ENCODE measurements around the gene TCF15. TPM values are rescaled to one million over a fixed set of nuclear protein-coding genes. Genes with fewer than 3 reads are reported as not detected.

The TCF15 gene
- total RNA-seq, 4 donors from 2014 or later: 0.30 to 4.5 (median 1.1) TPM; not detected in 1

GRCh38 chr20:603116-603640 is 6.9 kb downstream of the TCF15 start:
- no peak overlapping the region for H3K4me3 ChIP-seq
- DNase-seq (ENCODE audit: low spot score in 2 of 2): no peak
- WGBS, 2 donors: 58 to 67% methylated on average over 8 of the region's 8 CpGs
- H3K36me3 ChIP-seq: no peaks in the 10 kb centered on the region
- H3K27me3 ChIP-seq: peaks cover 0 to 27% of the 10 kb centered on the region in 2 donors
- no peak overlapping the region for H3K27ac ChIP-seq
- TF ChIP-seq POLR2A (IDR thresholded peaks at IDR 0.05): no peak
- TF ChIP-seq CTCF (IDR thresholded peaks at IDR 0.05): no peak
- no peak for TF ChIP-seq EP300 (IDR thresholded peaks at IDR 0.05)
- no peaks in the 10 kb centered on the region for H3K4me1 ChIP-seq
- H3K9me3 ChIP-seq: no peaks in the 10 kb centered on the region

- no peak for TF ChIP-seq EP300 (IDR thresholded peaks at IDR 0.05)
- TF ChIP-seq CTCF (IDR thresholded peaks at IDR 0.05): no peak
- no peak for TF ChIP-seq POLR2A (IDR thresholded peaks at IDR 0.05)
- Histone ChIP-seq H3K4me3 (no peak overlapping the region), H3K36me3 (no peaks in the 10 kb centered on the region), H3K9me3 (no peaks in the 10 kb centered on the region), H3K27me3 (peaks cover 0 to 19% of the 10 kb centered on the region in 2 donors), H3K27ac (no peak overlapping the region), H3K4me1 (no peaks in the 10 kb centered on the region)
- WGBS, 2 donors: 63 to 72% methylated on average over 8 of the region's 8 CpGs
- no peak for DNase-seq (ENCODE audit: low spot score in 2 of 2)
Observed at GRCh38 chr20:602111-602970, 7.8 kb downstream of the TCF15 start.

GRCh38 chr20:600736-601135 is 9.4 kb downstream of the TCF15 start:
- H3K4me1 ChIP-seq: peaks cover 0 to 3% (median 0%) of the 10 kb centered on the region in 4 donors
- WGBS, 2 donors: 83% methylated on average over 6 of the region's 6 CpGs
- no peaks in the 10 kb centered on the region for H3K36me3 ChIP-seq
- H3K9me3 ChIP-seq: no peaks in the 10 kb centered on the region
- H3K27ac ChIP-seq: no peak overlapping the region
- no peak overlapping the region for H3K4me3 ChIP-seq
- TF ChIP-seq POLR2A (IDR thresholded peaks at IDR 0.05) (no peak), EP300 (IDR thresholded peaks at IDR 0.05) (no peak), CTCF (IDR thresholded peaks at IDR 0.05) (no peak)
- no peak for DNase-seq (ENCODE audit: low spot score in 2 of 2)
- peaks cover 0 to 7% of the 10 kb centered on the region in 2 donors for H3K27me3 ChIP-seq

GRCh38 chr20:600141-600540 is 10.0 kb downstream of the TCF15 start:
- H3K4me3 ChIP-seq: no peak overlapping the region
- no peaks in the 10 kb centered on the region for H3K36me3 ChIP-seq
- peaks cover 0 to 7% (median 0%) of the 10 kb centered on the region in 4 donors for H3K4me1 ChIP-seq
- H3K27me3 ChIP-seq: peaks cover 0 to 7% of the 10 kb centered on the region in 2 donors
- H3K27ac ChIP-seq: no peak overlapping the region
- H3K9me3 ChIP-seq: no peaks in the 10 kb centered on the region
- TF ChIP-seq POLR2A (IDR thresholded peaks at IDR 0.05): no peak
- TF ChIP-seq CTCF (IDR thresholded peaks at IDR 0.05): no peak
- no peak for TF ChIP-seq EP300 (IDR thresholded peaks at IDR 0.05)
- no peak for DNase-seq (ENCODE audit: low spot score in 2 of 2)
- WGBS, 2 donors: 89 to 97% methylated on average over 2 of the region's 2 CpGs
